Measurements from ENCODE around the gene TMEM91. TPM values are rescaled to one million over a fixed set of nuclear protein-coding genes. Genes with fewer than 3 reads are reported as not detected.

TMEM91 gene
- total RNA-seq, 4 donors from 2014 or later, result 3.3 to 22.7 (median 17.4) TPM

DNA sequence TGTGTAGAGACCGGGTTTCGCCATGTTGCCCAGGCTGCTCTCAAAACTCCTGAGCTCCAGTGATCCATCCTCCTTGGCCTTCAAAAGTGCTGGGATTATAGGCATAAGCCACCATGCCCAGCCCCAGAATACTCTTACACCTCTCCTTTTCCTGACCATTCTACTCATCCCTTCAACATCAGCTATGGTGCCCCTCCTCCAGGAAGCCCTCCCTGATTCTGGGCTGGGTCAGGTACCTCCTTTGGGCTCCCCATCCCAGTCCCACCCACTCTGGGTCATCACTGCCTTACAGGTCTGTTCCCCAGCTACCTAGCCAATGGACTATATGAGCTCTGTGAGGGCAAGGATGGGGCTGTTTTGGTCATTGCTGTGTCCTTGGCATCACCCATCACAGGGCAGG, 32.2 kb upstream of the TMEM91 start:
- TF ChIP-seq, protein P1, sequence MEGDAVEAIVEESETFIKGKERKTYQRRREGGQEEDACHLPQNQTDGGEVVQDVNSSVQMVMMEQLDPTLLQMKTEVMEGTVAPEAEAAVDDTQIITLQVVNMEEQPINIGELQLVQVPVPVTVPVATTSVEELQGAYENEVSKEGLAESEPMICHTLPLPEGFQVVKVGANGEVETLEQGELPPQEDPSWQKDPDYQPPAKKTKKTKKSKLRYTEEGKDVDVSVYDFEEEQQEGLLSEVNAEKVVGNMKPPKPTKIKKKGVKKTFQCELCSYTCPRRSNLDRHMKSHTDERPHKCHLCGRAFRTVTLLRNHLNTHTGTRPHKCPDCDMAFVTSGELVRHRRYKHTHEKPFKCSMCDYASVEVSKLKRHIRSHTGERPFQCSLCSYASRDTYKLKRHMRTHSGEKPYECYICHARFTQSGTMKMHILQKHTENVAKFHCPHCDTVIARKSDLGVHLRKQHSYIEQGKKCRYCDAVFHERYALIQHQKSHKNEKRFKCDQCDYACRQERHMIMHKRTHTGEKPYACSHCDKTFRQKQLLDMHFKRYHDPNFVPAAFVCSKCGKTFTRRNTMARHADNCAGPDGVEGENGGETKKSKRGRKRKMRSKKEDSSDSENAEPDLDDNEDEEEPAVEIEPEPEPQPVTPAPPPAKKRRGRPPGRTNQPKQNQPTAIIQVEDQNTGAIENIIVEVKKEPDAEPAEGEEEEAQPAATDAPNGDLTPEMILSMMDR (IDR thresholded peaks at IDR 0.05; ENCODE audit: low read depth), result no peak

DNA sequence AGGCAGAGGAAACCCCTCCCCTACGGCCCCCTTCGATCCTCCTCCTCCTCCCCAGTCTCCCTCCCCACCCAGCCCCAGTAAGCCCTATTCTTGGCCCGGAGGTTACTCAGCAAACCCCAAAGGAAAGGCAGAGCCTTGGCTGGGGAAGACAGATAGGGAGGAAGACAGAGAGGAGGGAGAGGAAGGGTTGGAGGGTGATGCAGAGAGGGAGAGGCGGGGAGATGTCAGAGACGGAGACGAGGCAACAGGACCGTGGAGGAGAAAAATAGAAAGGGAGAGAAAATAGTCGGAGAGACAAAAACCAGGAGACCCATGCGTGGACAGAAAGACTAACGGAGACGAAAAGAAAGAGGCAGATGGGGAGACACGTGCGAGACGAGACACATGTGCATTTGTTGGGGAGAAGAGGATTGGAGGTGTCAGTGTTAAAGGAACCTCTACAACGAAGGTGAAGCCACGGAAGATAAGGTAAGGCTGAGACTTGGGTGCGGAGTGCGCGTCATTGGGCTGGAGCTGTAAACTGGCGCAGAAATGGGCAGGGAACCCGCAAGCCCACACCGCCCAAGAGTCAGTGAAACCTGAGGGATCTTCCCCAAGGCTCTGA, 25.5 kb upstream of the TMEM91 start:
- TF ChIP-seq, protein P1 (IDR thresholded peaks at IDR 0.05; ENCODE audit: low read depth), result no peak

DNA sequence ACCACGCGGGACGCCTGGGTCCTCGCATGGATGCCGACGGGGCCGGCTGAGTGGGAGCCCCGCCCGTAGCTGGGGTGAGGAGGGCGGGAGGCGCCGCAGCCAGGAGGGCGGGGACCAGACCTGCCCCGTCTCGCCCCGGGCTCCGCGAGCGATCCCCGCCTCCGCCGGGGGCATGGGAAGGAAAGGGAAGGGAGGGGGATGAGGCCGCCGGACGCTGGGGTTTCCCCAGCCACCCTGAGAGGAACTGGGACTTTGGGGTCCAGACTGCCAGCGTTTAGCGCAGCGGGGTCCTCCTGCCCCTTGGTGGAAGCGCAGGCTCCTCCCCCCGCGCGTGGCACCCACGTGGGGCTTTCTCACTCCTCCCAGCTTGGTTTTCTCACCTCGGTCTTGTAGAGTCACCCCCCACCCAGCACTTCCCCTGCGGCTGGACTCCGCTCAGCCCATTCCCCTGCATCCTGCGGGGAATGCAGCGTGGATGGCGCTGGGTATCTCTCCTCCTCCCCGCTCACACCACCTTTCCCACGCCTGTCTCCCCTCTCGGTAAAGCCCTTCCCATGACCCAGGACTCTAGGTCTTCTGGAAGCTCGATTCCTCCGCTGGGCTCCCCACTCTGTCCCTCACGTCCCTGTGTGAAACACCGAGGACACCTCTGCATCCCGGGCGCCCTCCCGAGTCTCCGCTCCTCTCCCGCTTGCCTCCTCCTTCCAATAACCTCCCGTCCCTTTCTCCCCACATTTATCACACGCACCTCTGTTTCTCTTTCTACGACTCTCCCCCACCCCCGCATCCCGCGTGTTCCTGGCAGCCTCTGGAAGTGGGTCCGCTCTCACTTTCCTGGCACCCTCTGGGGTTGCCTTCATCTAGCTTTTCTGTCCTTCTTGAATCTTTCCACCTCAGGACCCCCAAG, 24.7 kb upstream of the TMEM91 start:
- TF ChIP-seq, protein P1 (IDR thresholded peaks at IDR 0.05; ENCODE audit: low read depth), result no peak

DNA sequence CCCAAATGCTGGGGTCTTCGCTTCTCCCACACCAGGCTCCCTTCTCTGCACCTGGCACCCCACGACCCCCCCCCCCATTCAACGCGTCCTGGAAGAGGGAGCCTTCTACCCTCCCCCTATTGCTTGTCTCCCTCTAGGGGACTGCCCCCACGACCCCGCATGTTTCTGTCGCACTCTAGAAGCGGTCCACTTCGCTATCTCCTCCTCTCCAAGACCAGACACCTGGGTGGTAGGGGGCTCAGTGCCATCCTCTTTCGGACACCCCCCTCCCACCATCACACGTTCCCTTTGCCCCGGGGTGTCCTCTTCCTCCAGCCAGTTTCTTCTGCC, 24.1 kb upstream of the TMEM91 start:
- TF ChIP-seq, protein P1 (IDR thresholded peaks at IDR 0.05; ENCODE audit: low read depth), result no peak

DNA sequence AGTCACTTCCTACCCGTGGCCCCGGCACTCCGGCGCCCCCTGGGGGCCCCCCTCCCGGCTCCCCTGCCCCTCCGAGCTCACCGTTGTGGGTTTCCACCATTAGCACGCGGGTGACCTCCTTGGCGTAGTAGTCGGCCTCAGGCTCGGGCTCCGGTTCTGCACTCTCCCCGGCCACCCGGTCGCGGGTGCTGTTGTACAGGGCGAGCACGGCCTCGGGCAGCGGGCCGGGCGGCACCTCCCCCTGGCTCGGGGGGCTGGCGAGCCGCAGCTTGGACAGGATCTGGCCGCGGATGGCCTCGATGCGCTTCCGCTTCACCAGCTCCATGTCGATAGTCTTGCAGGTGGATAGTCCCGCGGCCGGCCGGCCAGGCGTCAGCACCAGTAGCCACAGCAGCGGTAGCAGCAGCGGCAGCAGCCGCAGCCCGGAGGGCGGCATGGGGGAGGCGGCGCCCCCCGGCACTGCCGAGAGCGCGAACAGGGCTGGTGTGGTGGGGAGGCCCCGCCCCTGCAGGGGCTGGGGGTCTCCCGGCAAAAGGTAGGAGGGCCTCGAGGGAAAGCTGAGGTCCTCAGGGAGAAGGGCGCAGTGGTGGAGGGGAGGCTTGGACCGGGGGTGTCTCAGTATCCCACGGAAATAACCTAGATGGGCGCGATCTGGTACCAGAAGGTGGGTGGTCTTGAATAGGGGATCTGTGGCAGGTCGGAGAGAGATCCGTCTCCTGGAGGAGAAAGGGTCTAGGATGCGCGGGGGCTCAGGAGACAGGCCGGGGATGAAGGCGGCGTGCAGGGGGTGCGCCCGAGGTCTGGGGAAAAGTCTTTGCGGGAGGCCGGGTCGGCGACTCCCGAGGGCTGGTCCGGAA, 23.5 kb upstream of the TMEM91 start:
- TF ChIP-seq, protein P1 (IDR thresholded peaks at IDR 0.05; ENCODE audit: low read depth), result no peak

DNA sequence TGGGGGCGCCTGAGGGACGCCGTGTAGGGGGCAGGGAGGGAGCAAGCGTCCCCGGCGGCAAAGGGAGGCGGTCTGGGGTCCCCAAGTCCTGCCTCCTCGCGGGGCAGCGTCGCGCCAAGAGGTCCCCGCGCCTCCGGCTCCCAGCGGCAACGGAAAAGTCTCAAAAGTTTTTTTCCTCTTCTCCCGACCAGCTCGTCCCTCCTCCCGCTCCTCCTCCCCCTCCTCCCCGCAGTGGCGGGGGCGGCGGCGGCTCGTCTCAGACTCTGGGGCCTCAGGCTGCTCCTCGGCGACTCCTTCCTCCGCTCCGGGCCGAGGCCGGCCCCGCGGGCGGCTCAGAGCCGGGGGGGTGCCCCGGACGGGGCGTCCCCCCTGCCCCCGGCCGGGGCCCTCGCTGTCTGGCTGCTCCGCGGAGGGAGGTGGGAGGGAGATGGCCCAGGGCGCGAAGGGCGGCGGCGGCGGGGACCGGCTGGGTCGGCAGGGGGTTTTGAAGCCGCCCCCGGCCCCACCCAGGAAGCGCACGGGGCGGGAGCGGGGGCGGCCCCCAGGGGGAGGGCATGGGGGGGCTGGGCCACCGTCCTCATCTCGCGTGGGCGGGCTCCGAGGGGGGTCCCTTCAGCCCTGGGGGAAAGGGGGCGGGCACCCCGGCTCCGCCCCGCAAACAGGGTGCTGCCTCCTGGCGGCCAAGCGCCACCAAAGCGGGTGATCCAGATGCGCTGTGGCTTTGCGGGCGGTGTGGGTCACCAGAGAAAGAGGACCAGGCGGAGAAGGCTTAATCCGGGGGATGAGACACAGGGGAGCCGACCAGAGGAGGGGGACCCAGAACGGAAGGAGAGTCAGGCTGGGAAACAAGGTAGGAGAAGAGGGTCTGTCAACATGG, 22.6 kb upstream of the TMEM91 start, which contains the start of gene TGFB1:
Gene TGFB1, minus strand, starts transcription at position 457 of the 877 bp plus-strand sequence. CDS start 878 bp downstream, outside the sequence.
- TF ChIP-seq, protein P1 (IDR thresholded peaks at IDR 0.05; ENCODE audit: low read depth), result no peak

Data from subcutaneous adipose tissue (tissue), 4 donors.